Heart left ventricle (tissue), 16 donors: ENCODE data around the gene ALG8. TPM values are rescaled to one million over a fixed set of nuclear protein-coding genes. Genes with fewer than 3 reads are reported as not detected.

Experiments
- ATAC-seq, 4 donors: fragments of 200-7000 bp; cut with Tn5 transposase; one replicate each; pipeline ENCODE4 v1.9.1; 2020 to 2022; ENCODE audit warnings: moderate library complexity in 4 of 4, mild to moderate bottlenecking in 3 of 4, moderate number of reproducible peaks in 1 of 4
- DNase-seq, 5 donors: peaks; one replicate each; pipeline ENCODE4 v3.0.0-alpha.2; 2020
- H3K27ac ChIP-seq, 12 donors: fragments of 200-600 bp; sonication (generic) in 4 of 12; one replicate each; pipeline versions ENCODE4 v1.5.0 to v1.8.0; 2016 to 2022; ENCODE audit warnings: mild to moderate bottlenecking in 2 of 12
- H3K27me3 ChIP-seq, 9 donors: fragments of 200-600 bp; sonication (generic) in 2 of 9; one replicate each; pipeline versions ENCODE4 v1.5.1 to v1.8.0; 2016 to 2022; ENCODE audit warnings: mild to moderate bottlenecking in 3 of 9
- H3K36me3 ChIP-seq, 9 donors: fragments of 200-600 bp; sonication (generic) in 2 of 9; one replicate each; pipeline versions ENCODE4 v1.5.0 to v1.8.0; 2018 to 2022; ENCODE audit warnings: mild to moderate bottlenecking in 2 of 9
- H3K4me1 ChIP-seq, 12 donors: fragments of 200-600 bp; sonication (generic) in 4 of 12; one replicate each; pipeline versions ENCODE4 v1.5.0 to v1.8.0; 2016 to 2022; ENCODE audit warnings: mild to moderate bottlenecking in 3 of 12
- H3K4me3 ChIP-seq, 12 donors: fragments of 200-600 bp; sonication (generic) in 4 of 12; one replicate each; pipeline versions ENCODE4 v1.5.0 to v1.8.0; 2017 to 2022; ENCODE audit warnings: mild to moderate bottlenecking in 9 of 12, moderate library complexity in 4 of 12
- H3K9me3 ChIP-seq, 12 donors: fragments of 200-600 bp; sonication (generic) in 4 of 12; one replicate each; pipeline versions ENCODE4 v1.5.0 to v1.8.0; 2016 to 2022; ENCODE audit warnings: mild to moderate bottlenecking in 1 of 12
- POLR2A ChIP-seq, 2 donors: fragments of 450-650 bp; IDR thresholded peaks; one replicate each; pipeline ENCODE4 v1.6.1; 2017; ENCODE audit warnings: antibody characterized with exemption in 2 of 2, mild to moderate bottlenecking in 2 of 2, moderate library complexity in 2 of 2
- WGBS, 4 donors: extraction: QIAGEN DNeasy Blood & Tissue Kit in 2 of 4; methylation state at CpG; one replicate each; pipeline versions ENCODE4 v1.1.5 to v1.1.7; 2013 to 2018; 5-methylcytosine and 5-hydroxymethylcytosine counted together
- intact Hi-C, 10 donors: fragments of 100-400 bp; cut with DNase I; formaldehyde crosslinking; loops; one replicate each; pipeline versions ENCODE4 v1.11.1 to v1.14.2; 2022
- polyA plus RNA-seq, 2 donors: library from polyadenylated mRNA; stranded (reverse); fragments of 200-250 nt; gene quantifications; one replicate each; pipeline ENCODE4 v1.2.3, GENCODE V29; 2013
- total RNA-seq, 9 donors: library from RNA; depleted of rRNA in 2 of 9; stranded (reverse); fragments of >200 nt in 2 of 9; fragmentation: NEBNext Ultra II Directional in 3 of 9; extraction: Animal tissue kit (Norgen Biotek cat#: 25700) in 3 of 9; gene quantifications; one replicate each; pipeline versions ENCODE4 v1.1.0 to v1.2.4, GENCODE V29; 2016 to 2023
- TF ChIP-seq, protein P1 (sequence below), 12 donors: fragments of 200-600 bp; sonication (generic) in 4 of 12; IDR thresholded peaks; one replicate each; pipeline versions ENCODE4 v1.5.0 to v1.8.0; 2018 to 2022; ENCODE audit warnings: antibody characterized with exemption in 12 of 12, mild to moderate bottlenecking in 5 of 12
- donor health status: ischemic (EF 13 %, LVEDD 7.1; RV severe dilation, severe dysfunction).
- donor health status: healthy with polysubstance abuse.
- donor health status: DM: no; HTN: yes; CAD: no.
- donor health status: DM: no; HTN: no; CAD: no.
- donor health status: ischemic (EF 25% LVEDD 6.9; RV normal size, moderate dysfunction).
- donor health status: ischemic (EF 25% LVEDD 5.7; RV mildly dilated, moderate dysfunction).
- donor health status: healthy.
- donor health status: DM: yes; HTN: yes; CAD: no.
- donor health status: ischemic (EF 35%, LVEDD 5.7; RV mildly dilated, moderate dysfunction).
- donor health status: nonischemic (EF 11% LVEDD 7.7; RV severe dilation, severe dysfunction).
- donor health status: DM: yes; HTN: yes; CAD: no.
- donor health status: PGD.
- donor health status: ischemic (EF 29% LVEDD 5.4; RV normal size, mild dysfunction).
- donor health status: nonischemic (EF 23%, LVEDD 6.1; RV moderate dilation, normal function).

ALG8 gene
- total and polyA plus RNA-seq, 11 donors = 14.1 to 39.5 (median 19.0) TPM

- 92 to 100% (median 96%) methylated on average over 2 of the region's 2 CpGs for WGBS, 4 donors
- H3K4me3 ChIP-seq = no peak overlapping the region
- TF ChIP-seq, protein P1, sequence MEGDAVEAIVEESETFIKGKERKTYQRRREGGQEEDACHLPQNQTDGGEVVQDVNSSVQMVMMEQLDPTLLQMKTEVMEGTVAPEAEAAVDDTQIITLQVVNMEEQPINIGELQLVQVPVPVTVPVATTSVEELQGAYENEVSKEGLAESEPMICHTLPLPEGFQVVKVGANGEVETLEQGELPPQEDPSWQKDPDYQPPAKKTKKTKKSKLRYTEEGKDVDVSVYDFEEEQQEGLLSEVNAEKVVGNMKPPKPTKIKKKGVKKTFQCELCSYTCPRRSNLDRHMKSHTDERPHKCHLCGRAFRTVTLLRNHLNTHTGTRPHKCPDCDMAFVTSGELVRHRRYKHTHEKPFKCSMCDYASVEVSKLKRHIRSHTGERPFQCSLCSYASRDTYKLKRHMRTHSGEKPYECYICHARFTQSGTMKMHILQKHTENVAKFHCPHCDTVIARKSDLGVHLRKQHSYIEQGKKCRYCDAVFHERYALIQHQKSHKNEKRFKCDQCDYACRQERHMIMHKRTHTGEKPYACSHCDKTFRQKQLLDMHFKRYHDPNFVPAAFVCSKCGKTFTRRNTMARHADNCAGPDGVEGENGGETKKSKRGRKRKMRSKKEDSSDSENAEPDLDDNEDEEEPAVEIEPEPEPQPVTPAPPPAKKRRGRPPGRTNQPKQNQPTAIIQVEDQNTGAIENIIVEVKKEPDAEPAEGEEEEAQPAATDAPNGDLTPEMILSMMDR (IDR thresholded peaks at IDR 0.05) = no peak
- no peak for TF ChIP-seq POLR2A (IDR thresholded peaks at IDR 0.05)
These were observed 8.4 kb upstream of the ALG8 start for GRCh38 chr11:78147807-78148206.

GRCh38 chr11:78145511-78146025, 6.1 kb upstream of the ALG8 start:
- 93 to 96% (median 94%) methylated on average over 1 of the region's 1 CpG for WGBS, 4 donors
- Histone ChIP-seq H3K4me1 (peaks cover 0 to 16% (median under 1%) of the 10 kb centered on the region in 12 donors), H3K36me3 (peaks cover 0 to 9% (median 0%) of the 10 kb centered on the region in 9 donors), H3K4me3 (no peak overlapping the region), H3K27ac (no peak overlapping the region), H3K9me3 (no peaks in the 10 kb centered on the region), H3K27me3 (no peaks in the 10 kb centered on the region)
- no peak for DNase-seq
- TF ChIP-seq, protein P1 (IDR thresholded peaks at IDR 0.05) = no peak
- TF ChIP-seq POLR2A (IDR thresholded peaks at IDR 0.05) = no peak
- ATAC-seq = no peak
- intact Hi-C loops = loop anchor here in 9 of 10 donors (5.0 to 10.0 kb wide), 4 partner anchors 269 to 419 kb away; partner anchors contain the start of gene GAB2 (in 1 of the 9)

More at GRCh38 chr11:78147807-78148206, 8.4 kb upstream of the ALG8 start:
- no peaks in the 10 kb centered on the region for H3K27me3 ChIP-seq
- intact Hi-C loops = loop anchor here (2.0 to 10.0 kb wide), 5 partner anchors 267 to 417 kb away; partner anchors contain the start of gene GAB2 (in 1 of the 10)
- peaks cover 0 to 11% (median 0%) of the 10 kb centered on the region in 12 donors for H3K4me1 ChIP-seq
- H3K36me3 ChIP-seq = no peaks in the 10 kb centered on the region
- DNase-seq (no peak), ATAC-seq (no peak)
- no peak overlapping the region for H3K27ac ChIP-seq
- no peaks in the 10 kb centered on the region for H3K9me3 ChIP-seq

DNA sequence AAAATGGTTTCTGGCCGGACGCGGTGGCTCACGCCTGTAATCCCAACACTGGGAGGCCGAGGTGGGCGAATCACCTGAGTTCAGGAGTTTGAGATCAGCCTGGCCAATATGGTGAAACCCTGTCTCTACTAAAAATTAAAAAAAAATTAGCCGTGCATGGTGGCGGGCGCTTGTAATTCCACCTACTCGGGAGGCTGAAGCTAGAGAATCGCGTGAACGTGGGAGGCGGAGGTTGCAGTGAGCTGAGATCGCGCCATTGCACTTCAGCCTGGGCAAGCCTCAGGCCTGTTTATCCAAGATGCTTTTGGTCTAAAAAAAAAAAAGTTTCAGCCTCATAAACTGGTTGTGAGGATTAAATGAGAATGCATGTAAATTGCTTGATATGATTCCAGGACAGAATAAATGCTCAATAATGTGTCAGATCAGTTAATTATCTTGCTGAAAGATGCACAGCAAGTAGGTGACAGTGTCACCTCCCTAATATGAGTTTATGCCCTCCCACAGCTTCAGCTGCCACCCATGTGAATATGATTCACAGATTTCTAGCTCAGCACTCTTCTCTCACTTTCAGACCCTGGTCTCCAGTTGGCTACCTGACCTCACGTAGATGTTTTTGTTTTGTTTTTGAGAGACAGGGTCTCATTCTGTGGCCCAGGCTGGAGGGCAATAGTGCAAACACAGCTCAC, 1.1 kb upstream of the ALG8 start:
- H3K4me3 ChIP-seq = peak overlapping the region; percentile 47 to 88 (median 73)
- peaks cover 0 to 28% (median 14%) of the 10 kb centered on the region in 12 donors for H3K4me1 ChIP-seq
- intact Hi-C loops = loop anchor here in 9 of 10 donors (5.0 to 10.0 kb wide), 6 partner anchors 47 to 424 kb away; partner anchors contain the start of genes GAB2 (in 1 of the 9), KCTD21 (in 1 of the 9) and USP35 (in 1 of the 9)
- H3K27ac ChIP-seq = peak overlapping the region in 5 of 12 donors; percentile 73 to 79 (median 74)
- 62 to 77% (median 75%) methylated on average over 17 of the region's 17 CpGs for WGBS, 4 donors
- ATAC-seq = no peak
- H3K9me3 ChIP-seq = no peaks in the 10 kb centered on the region
- no peak for DNase-seq
- H3K36me3 ChIP-seq = peaks cover 0 to 13% (median 0%) of the 10 kb centered on the region in 9 donors
- TF ChIP-seq POLR2A (IDR thresholded peaks at IDR 0.05) = no peak
- TF ChIP-seq, protein P1 (IDR thresholded peaks at IDR 0.05) = no peak
- H3K27me3 ChIP-seq = no peaks in the 10 kb centered on the region
